CD4-positive, alpha-beta T cell treated with Interleukin-21 for 1 hour (primary cell): ENCODE results near the gene GATA2.

ENCODE experiments used
- DNase-seq: peaks from one replicate; pipeline ENCODE4 v3.0.0-alpha.2; 2020

Gene GATA2

DNA sequence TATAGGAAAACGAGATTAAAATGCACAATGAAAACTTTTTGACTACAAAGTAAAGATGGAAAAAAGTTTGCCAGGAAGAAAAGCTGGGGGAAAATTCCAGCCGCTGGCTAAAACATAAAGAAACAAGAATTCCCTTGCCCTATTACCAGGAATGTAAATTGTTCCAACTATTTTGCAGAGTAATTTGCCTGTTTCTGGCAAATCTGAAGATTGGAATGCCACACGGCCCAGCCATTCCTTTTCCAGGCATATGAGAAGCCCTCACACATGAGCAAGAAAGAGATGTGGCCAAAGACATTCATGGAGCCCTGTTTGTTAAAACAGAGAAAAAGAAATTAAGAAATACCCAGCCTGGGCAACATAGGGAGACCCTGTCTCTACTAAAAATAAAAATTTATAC lies 8.4 kb upstream of the GATA2 start:
- no peak for DNase-seq

DNA sequence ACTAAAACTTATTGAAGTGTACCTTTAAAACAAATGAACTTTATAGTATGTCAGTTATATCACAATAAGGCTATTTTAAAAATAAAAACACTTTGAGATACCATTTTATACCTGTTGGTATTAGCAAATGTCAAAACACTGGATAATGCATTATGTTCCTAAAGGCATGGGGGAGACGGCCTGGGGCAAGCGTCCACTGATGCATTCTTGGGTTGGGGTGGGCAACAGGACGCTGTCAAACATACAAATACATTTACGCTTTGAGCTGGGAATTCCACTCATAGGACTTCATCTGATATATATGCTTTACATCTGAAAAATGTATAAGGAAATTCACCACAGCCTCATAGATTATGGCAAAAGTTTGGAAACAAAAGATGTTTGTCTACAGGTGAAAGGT lies 7.6 kb upstream of the GATA2 start:
- DNase-seq, result no peak

- DNase-seq, result no peak
These were observed 6.8 kb upstream of the GATA2 start for GRCh38 chr3:128499724-128500275.

- DNase-seq, result no peak
These were observed 6.0 kb upstream of the GATA2 start for GRCh38 chr3:128498901-128499530.

GRCh38 chr3:128498127-128498626 lies 5.2 kb upstream of the GATA2 start:
- no peak for DNase-seq

DNA sequence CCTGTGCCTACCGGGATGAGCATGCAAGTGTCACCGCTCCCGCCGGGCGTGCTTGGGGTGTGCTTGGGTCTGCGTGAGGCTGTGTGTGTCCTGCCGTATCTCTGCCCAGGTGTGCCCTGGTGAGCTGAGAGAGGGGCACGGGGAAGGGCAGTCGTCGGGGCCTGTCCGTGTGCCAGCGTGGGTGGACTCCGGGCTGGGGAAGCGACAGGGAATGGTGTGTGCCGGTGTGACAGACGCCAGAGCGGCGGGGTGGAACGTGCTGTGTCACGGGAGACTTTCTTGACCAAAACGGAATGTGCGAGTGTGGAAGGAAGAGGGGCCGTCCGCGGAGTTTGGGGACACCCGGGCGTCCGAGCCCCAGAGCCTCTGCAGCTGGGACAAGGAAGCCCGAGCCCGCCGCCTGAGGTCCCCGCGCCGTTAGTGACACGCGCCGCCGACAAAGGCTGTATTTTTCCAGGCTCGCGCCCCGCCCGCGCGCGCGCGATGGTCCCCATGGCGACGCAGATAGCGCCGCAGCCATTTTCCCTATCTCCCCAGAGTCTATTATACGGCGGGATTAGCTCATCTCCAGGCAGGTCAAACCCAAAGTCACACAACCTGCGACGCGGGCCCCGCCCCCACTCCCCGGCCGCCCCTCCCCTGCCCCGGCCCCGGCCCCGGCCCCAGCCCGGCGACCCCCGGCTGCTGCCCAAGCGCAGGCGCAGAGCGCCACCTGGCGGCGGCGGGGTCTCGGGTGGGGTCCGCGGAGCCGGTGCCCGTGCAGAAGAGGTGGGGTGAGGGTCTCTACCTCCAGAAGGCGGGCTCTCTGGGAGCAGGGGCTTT lies 4.5 kb upstream of the GATA2 start:
- DNase-seq, result peak; percentile 55

DNA sequence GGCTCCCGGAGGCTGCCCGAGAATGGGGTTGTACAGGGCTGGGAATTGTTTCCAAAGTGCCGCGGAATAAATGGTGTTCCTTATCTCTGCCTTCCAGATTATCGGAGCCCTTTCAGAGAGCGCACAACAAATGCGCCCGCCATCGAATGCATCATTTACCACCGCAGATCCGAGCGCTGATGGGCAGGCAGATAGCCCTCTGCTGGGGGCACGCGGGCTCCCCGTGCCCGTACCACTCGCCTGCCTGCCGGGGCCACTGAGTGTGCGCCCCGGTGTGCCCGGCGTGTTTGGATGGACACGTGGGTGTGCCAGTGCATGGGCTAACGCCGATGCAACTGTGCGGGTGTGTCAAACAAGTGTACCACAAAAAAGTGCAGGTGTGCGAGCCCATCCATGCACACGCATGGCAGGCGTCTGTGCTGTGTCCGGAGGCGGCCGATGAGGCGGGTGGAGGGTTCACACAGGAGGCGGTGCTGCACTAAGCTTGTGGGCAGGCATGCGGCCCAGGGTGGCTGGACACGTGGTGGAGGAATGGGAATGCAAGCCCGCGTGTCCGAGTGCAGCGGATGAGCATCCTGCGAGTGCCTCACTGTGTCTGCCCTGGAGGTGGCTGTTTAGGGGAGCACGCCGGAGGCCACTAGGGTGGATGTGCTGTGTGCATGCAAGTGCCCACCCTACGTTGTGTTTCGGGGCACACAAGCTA lies 3.8 kb upstream of the GATA2 start:
- DNase-seq, result no peak

GRCh38 chr3:128496019-128496601 lies 3.1 kb upstream of the GATA2 start:
- no peak for DNase-seq

GRCh38 chr3:128495435-128495970 lies 2.5 kb upstream of the GATA2 start:
- no peak for DNase-seq

GRCh38 chr3:128494367-128494650 lies 1.3 kb upstream of the GATA2 start:
- no peak for DNase-seq

- no peak for DNase-seq
These were observed 767 bp upstream of the GATA2 start for GRCh38 chr3:128493570-128494366.

GRCh38 chr3:128491941-128492670 lies 895 bp downstream of the GATA2 start:
- no peak for DNase-seq

DNA sequence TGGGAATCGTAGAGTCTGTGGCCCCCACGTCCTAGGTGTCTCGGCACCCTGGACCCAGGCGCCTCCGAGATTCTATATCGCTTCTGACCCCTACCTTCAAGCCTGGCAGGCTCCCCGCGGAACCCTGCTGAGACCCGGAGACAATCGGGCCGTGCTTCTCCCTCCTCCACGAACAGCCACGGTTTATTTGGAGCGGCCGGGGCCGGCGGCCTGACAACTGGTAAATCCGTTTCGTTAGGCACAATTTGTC lies 1.4 kb downstream of the GATA2 start:
- no peak for DNase-seq

DNA sequence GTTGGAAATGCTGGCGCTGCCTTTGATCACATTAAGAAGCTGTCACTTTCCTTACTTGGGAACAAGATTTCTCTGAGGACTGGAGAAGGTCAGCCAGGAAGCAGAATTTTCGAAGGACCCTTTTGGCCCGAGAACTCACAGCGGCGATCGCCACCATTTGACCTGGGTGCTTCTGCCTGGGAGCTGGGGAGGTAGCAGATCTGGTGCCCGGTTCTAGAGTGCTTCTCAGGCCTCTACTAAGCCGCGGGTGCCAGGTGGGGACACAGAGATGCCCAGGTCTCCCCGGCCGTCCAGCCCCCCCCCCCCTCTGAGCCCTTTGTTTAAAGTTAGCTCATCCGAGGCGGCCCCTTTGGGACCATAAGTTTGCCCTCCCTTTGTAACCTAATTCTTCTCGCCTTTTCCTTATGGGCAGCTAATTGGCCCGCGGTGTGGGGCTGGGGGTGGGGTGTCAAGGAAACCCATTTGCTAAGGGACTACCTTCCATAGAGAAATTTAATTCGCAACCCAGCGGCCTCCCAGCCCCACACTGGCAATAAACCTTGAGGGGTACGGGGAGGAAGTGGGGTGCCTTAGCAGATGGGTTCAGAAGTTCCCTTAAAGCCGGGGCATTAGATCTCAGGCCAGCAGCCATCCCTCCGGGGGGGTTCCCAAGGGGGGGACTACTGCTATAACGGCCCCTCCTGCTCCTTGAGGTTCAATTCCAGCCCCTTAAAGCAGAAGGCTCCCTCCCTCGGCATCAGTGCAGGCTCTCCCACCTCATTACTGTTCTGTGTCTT lies 1.9 kb downstream of the GATA2 start:
- DNase-seq, result no peak

DNA sequence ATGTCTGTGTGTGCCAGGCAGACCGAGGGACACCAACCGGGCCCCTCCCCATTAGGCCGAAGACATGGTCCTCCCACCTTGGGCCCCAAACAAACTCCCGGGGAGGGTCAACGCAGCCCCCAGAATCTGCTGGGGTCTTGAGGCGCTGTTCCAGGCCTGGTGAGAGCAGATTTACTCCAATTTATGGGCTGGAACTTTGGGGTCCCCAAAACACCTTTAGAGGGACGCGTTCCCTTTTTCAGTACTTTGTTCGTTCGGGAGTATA lies 2.4 kb downstream of the GATA2 start:
- no peak for DNase-seq

- DNase-seq, result no peak
These were observed 2.9 kb downstream of the GATA2 start for GRCh38 chr3:128489927-128490649.

GRCh38 chr3:128489674-128489926 lies 3.4 kb downstream of the GATA2 start:
- no peak for DNase-seq

DNA sequence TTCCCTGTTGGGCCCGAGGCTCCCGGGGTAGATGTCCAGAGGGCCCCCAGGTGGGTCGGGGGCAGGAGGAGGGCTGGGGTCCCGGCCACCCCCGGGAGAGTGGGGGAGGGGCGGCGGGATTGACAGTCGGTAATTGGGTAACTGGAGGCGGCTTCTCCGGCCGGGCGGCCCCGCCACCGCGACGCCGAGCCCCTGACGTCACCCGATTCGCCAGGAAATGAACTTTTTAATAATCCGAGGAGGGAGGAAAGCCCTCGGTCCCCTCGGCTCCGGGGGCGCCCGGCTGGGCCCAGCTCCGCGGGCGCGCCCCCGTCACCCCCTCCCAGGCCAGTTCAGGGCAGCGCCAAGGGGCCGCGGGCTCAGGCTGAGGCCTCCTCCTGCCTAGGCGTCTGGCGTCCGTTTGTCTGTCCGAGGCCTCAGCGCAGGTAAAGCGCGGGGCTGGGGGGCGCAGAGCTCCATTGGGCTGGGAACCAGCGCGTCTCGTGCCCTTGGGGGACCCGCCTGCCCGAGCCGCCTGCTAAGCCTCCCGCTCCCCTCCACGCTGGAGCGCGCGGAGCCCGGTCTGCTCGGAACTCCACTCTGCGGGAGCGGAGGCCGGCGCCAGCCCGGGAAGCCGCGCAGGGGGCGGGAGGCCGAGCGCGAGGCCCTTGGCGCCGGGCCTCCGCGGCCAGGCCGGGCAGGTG lies 3.9 kb downstream of the GATA2 start:
- peak; percentile 31 for DNase-seq

DNA sequence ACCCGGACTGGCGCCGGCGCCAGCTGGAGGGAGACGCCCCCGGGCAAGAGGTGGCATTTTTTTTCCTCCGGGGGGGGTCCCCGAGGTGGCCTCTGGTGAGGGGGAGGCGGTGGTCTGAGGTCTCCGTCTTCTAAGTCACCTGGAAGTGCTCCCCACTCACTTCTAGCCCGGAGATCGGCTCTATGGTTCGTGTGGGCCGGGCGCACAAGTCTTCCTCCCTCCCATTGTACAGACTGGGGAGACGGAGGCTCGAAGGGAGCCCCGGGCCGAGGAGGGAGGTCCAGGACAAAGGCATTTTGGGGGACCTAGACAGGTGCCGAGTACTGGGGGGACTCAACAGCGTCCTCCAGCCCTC lies 4.4 kb downstream of the GATA2 start:
- DNase-seq, result no peak
